Spleen (tissue), 7 donors: ENCODE measurements around the gene ENKD1.

ENCODE experiments used
- CTCF ChIP-seq, 11 experiments: fragments of 200-600 bp in 7 of 11; fragments of 450-650 bp in 4 of 11; sonication (generic) in 4 of 11; IDR thresholded peaks in 8 of 11; conservative IDR thresholded peaks in 3 of 11; 1 replicate in 7 of 11; 2 replicates in 4 of 11; pipeline versions ENCODE4 v1.4.0 to v1.8.0; 2016 to 2021; ENCODE audit warnings: antibody characterized with exemption in 11 of 11, inconsistent platforms in 4 of 11, mild to moderate bottlenecking in 1 of 11
- POLR2A ChIP-seq, 3 donors: fragments of 450-650 bp; IDR thresholded peaks; one replicate each; pipeline ENCODE4 v1.5.1; 2017; ENCODE audit warnings: antibody characterized with exemption in 3 of 3, mild to moderate bottlenecking in 1 of 3
- POLR2AphosphoS5 ChIP-seq, 3 donors: sonication (generic); formaldehyde crosslinking; IDR thresholded peaks; one replicate each; pipeline ENCODE4 v1.5.1; 2017; ENCODE audit warnings: antibody characterized with exemption in 3 of 3
- donor health status: DM: no; HTN: no; CAD: no; lungs with moderate emphysema.
- donor health status: DM: no; HTN: no; CAD: no.
- donor health status: DM: no; HTN: no; CAD: no.

- TF ChIP-seq CTCF (IDR thresholded peaks at IDR 0.05 in 8 of 11, conservative IDR thresholded peaks at IDR 0.05 in 3 of 11), result no peak
- no peak for TF ChIP-seq POLR2AphosphoS5 (IDR thresholded peaks at IDR 0.05)
- TF ChIP-seq POLR2A (IDR thresholded peaks at IDR 0.05), result no peak
Observed at GRCh38 chr16:67658849-67659674, 7.5 kb downstream of the ENKD1 start.
